GM18505 (cell line): ENCODE data around the gene RCOR3.
A peak's percentile ranks its signal among the peaks of the same experiment; 100 is the strongest.
"Not testable (repeated sequence)": the region's sequence is repeated elsewhere in the genome, so short reads cannot be mapped to it uniquely, and the experiment has no call there.

Source experiments
- ATAC-seq: cut with Tn5 transposase; IDR thresholded peaks from one replicate; pipeline ENCODE4 v1.9.1; 2021; ENCODE audit not compliant: unreplicated experiment
- POLR2A ChIP-seq: IDR thresholded peaks from 4 replicates; pipeline ENCODE4 v1.6.1; 2011; ENCODE audit warnings: borderline replicate concordance; ENCODE audit not compliant: insufficient read depth, insufficient read length; ENCODE audit errors: extremely low read depth

The RCOR3 gene

DNA sequence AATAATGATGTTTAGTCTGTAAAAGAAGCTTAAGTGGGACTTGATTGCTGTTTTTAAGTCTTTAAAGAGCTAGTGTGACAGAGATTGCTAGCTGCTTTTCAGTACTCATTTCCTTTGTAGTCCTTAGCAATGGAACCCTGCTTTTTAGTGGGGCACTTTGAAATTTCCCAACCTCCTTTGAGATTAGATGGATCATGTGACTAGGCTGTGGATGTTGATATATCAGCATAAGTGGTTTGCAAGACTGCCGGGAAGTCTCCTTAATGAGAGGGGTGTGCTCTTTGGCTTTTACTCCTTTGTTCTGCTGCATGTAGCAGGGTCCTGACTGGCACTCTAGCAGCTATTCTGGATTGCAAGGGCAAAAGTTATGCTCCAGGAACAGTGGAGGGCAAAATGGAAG, 11.2 kb upstream of the RCOR3 start:
- ATAC-seq: no peak
- no peak for TF ChIP-seq POLR2A

DNA sequence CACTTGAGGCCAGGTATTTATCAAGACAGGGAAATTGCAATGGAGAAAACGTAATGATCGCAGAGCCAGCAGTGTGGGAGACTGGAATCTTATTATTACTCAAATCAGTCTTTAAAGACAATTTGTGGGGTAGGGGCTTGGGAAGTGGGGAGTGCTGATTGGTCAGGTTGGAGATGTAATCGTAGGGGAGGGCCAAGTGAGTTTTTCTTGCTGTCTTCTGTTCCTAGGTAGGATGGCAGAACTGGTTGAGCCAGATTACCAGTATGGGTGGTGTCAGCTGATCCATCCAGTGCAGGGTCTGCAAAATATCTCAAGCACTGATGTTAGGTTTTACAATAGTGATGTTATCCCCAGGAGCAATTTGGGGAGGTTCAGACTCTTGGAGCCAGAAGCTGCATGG, 9.6 kb upstream of the RCOR3 start:
- ATAC-seq: not testable (repeated sequence)

DNA sequence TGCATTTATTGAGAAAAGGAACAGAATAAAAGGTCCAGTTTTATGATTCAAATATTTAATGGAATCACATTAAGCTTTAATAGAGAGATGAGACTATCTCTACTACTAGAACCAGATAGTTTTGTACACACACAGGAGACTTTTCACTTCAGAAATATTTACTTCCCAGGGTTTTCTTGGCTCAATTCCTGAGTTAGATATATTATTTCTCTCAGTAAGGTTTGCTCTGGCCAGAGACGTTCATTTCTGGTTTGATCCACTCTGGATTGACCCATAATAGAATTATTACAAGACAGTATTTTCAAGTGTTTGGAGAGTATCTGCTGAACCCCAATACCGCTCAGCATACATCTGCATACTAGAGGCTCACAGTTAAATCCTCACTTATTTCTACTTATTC, 1.3 kb upstream of the RCOR3 start:
- no peak for ATAC-seq
- TF ChIP-seq POLR2A: no peak

DNA sequence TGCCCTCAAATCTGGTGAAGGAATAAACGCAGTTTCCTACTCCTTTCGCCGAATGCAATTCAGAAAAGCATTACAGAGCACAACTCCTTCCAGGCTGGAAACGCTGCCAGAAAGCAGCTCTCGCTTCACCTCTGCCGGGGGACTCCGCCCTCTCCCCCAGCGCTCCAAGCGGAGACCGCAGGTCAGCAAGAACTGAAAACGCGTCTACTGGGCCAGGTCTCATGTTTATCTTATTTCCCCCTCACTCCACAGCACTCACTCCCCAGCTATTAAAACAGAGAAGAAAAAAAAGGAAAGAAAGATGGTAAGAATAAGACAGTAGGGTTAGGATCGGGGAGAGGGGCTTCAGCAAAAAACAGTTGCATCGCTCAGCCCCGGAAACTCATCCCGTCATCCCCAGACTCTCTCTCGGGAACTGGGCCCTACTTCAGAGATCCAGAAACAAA, 833 bp upstream of the RCOR3 start:
- ATAC-seq: peak; percentile 22
- TF ChIP-seq POLR2A: no peak

DNA sequence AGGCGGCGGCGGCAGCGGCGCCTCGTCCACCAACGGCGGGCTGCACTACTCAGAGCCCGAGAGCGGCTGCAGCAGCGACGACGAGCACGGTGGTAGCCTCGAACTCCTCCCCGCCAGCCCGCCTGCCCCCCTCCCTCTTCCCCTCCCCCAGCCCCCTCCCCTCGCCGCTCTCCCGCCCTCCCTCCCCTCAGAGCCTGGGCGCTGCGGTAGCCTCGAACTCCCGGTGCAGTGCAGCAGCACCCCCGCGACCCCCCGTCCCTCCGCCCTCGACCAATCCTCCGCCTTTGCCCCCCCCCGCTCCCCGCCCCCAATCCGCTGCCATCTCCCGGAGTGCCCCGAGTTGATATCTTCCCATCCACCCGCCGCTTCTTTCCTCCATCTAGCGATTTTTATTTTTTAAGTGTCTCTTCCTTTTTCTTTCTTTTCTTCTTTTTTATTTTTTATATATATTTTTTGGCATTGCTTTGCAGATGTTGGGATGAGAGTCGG, 516 bp downstream of the RCOR3 start:
- no peak for TF ChIP-seq POLR2A
- ATAC-seq: peak; percentile 8

DNA sequence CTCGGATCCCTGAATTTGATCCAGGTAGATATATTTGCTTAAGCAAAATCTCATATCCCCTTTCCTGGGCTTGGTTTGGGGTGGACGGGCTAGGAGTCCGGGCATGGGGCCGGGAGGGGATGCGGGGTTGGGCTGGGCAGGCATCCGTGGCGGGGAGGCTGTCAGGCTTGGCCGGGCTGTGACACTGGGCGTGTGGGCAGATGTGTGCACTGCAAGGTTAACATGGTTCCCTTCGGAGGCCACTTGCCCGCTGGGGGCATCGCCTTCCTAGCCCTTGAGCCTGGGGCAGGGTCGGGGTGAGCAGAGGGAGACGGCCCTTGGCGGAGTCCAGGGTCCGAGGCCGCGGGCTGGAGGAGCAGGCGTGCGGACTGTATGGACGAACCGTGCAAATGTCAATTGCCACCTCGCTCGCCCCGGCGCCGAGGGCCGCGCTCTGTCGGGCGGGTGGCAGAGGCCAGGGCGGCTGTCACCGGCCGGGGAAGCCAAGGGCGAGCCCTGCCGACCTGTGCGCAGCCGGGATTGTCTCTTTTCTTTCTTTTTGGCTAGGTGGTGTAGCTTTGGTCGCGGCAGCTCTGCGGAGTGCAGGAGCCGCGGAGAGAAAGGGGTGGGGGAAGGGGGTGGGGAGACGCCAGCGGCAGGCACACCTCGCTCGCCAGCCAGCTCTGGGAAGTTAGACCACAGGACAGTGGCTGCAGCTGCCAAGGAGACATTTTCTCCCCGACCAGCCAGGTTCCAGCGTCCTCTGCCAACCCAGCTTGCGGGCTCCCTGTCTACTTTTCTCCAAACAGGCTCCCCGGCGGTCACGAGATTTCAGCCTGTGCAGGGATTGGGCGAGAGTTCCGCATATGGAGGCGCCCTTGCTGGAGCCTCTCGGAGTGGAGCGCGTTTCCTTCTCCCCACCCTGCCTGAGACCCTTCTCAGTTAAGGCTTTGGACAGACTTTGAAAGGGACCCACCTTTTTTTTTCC, 1.3 kb downstream of the RCOR3 start:
- peak; percentile 40 for ATAC-seq
- peak; percentile 34 for TF ChIP-seq POLR2A

DNA sequence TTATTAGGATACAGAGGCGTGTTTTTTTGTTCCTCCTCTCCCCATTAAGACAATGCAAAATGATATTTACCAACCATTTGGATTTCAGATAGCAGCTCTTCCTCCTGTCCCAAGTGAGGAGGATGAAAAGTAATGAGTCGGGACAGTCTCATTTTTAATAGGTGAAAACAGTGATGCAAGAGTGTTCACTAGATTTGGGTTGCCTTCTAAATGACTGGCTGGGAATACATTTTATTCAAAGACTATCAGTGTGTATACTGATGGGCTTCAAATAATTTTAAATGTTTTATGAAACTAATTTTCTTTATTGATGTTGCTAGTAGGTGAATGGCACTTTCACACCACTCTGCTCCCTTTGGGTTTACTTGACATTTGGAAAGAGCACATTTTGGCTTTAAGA, 2.1 kb downstream of the RCOR3 start:
- ATAC-seq: no peak
- TF ChIP-seq POLR2A: no peak

DNA sequence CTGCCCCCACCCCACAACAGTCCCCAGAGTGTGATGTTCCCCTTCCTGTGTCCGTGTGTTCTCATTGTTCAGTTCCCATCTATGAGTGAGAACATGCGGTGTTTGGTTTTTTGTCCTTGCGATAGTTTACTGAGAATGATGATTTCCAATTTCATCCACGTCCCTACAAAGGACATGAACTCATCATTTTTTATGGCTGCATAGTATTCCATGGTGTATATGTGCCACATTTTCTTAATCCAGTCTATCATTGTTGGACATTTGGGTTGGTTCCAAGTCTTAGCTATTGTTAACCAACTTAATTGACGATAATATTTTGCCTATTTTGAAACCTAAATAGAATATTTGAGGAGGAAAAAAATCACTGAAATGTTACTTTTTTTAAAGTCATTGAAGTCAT, 3.9 kb downstream of the RCOR3 start:
- ATAC-seq: not testable (repeated sequence)

DNA sequence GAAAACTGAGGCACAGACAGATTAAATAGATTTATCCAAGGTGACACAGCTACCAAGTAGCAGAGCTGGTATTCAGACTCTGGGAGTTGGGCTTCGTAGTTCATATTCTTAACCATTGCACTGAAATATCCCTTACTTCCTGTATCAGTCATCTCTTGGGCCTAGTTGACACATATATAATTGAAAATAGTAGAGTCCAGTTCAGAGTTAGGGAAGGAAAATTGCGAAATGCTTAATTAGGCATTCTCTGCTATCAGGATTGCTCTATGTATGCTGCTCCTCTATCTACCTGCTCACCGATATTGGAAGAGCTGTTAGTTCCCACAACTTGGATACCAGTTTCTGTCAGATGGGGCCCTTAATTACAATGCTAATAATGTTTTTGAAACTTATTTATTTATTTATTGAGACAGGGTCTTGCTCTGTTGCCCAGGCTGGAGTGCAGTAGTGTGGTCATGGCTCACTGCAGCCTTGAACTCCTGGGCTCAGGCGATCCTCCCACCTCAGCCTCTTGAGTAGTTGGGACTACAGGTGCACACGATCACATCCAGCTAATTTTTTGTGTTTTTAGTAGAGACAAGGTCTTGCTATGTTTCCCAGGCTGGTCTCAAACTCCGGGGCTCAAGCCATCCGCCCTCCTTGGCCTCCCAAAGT, 8.2 kb downstream of the RCOR3 start:
- ATAC-seq: no peak
- TF ChIP-seq POLR2A: no peak

DNA sequence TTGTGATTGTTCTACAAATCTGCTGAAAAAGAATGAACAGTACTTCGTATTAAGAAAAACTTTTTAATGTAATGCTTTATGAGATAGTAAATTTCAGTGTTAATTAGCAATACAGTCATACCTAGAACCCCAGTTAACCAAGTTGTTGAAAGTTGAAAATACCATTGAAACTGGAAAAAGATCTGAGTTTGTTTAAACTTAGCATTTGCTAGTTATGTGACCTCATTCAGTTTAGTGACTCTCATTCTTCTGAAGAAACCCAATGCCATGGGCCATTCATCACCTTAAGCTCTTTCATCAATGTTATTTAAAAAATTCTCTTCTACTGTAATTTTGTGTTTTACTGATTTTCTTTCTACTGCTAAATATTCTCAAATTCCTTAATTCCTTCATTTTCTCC, 20.2 kb downstream of the RCOR3 start:
- TF ChIP-seq POLR2A: no peak
- ATAC-seq: no peak

DNA sequence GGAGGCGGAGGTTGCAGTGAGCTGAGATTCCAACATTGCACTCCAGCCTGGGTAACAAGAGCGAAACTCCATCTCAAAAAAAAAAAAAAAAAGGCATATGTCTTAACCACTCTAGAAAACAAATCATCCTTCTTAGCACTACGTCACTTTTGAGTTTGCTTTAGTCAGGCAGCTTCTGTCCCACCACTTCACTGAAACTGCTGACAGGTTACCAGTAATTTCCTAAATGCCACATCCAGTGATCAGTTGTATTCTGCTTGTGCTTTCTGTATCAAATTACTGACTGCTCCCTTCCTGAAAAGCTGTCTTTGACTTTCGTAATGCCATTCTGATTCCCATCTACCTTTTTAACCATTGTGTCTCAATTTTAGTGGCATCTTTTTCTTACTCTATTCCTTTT, 21.7 kb downstream of the RCOR3 start:
- no peak for TF ChIP-seq POLR2A
- ATAC-seq: no peak

DNA sequence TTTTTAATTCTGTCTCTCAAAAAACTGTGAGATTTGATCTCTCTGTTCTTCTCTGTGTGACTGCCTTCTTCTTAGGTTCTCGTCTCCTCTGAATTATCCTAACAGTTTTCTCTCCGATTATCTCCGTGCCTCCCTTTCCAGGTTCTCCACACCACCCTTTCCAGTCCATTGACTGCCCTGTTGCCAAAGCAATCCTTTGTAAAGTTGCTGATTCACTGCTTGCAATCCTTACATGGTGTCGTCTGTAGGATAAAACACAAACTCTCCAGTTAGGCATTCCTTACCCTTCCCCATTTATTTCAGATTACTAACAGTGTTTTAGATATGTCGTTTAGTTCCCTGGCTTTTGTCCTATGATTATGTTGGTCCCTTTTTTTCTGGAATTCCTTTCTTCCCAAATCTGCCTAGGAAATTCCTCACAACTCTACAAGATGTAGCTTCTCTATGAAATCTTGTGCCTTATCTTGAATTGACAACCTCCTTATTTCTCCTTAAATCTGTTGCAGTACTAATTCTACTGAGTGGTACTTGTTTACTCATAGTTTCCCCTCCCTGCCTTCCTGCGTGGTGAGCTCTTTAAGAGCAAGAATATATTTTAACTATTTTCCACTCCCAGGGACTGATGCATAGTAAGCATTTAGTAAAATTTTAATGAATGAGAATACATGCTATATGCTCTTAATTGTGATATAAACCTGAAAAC, 22.3 kb downstream of the RCOR3 start:
- no peak for ATAC-seq
- no peak for TF ChIP-seq POLR2A

DNA sequence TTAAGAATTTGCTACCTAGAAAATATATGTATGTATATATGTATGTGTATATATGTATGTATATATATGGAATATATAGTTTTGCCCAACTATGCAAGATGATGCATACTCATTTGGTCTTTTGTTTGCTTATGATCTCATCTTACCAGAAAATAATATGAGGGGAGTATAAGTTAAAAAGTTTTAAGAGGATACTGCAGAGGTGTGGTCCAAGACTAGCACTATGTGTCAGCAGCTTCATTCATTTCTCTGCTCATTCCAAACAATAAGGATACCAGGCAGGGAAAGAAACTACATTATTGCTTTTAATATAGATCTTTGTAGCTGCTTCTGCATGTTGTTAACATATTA, 22.8 kb downstream of the RCOR3 start:
- ATAC-seq: no peak
- no peak for TF ChIP-seq POLR2A

DNA sequence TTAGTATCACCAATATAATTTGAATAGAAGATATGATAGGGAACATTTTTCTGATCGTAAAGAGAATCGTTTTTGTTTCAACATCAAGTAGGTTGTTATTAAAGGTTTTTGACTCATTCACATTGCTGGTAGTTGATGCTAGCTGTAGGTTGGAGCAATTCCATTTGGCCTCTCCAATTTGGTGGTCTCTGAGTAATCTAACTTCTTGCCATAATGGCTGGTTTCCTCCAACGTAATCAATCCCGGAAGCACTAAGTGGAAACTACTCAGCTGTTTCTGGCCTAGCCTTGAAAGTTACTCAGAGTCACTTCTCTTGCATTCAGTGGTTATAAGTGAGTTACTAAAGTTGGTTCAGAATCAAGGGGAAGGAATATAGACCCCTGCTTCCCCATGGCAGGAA, 26.0 kb downstream of the RCOR3 start:
- TF ChIP-seq POLR2A: no peak
- ATAC-seq: no peak
